Measurements from ENCODE around the gene GNG7.

The GNG7 gene

GRCh38 chr19:2639999-2640398, 62.5 kb downstream of the GNG7 start:
- no peak for DNase-seq

DNA sequence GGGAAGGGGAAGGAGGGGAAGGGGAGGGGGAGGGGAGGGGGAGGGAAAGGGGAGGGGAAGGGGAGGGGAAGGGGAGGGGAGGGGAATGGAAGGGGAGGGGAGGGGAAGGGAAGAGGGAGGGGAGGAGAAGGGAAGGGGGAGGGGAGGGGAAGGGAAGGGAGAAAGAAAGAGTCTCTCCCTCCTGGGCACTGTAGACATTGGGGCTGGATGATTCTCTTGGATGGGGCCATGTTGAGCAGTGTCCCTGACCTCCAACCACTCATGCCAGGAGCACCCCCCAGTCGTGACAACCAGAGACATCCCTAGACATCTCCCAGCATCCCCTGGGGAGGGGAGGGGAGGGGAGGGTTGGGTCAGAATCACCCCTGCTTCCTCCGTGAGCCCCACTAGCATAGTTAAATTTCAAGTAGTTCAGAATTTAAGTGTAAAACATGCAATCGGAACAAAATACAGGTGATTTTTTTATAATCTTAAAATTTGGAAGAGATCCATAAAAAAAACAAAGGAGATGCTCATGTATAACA, 64.0 kb downstream of the GNG7 start:
- no peak for DNase-seq

DNA sequence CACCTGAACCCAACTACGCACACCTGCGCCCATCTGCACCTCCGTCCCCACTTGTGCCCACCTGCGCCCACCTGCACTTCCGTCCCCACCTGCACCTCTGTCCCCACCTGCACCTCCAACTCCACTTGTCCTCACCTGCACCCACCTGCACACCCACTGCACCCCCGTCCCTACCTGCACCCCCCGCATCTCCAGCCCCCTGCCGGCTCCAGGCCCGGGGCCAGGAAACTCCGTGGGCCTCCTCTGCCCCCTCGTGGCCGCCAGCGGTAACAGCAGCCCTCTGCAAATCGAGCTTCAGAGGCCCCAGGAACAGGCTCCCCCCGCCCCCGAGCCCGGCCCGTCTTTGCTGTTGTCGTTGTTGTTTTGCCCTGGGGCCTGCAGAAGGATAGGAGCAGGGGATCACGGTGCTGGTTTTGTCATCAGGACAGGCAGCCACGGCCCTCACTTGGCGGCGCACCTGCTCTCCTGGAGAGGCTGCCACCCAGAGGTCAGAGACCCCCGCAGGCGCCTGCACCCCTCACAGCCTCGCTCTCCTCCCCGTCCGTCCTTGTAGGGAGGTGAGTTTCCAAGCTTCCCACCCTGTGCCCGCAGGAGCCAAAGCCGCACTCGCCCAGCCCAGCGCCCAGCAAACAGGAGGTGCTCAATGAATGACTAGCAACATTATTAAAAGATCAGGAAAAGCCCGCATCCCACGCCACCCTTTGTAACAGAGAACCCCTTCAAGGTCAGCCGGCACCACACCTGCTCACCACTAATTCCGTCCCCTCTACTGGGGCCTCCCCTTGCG, 65.4 kb downstream of the GNG7 start:
- DNase-seq: peak; percentile 83

- DNase-seq: no peak
Observed at GRCh38 chr19:2636141-2636896, 66.2 kb downstream of the GNG7 start.

DNA sequence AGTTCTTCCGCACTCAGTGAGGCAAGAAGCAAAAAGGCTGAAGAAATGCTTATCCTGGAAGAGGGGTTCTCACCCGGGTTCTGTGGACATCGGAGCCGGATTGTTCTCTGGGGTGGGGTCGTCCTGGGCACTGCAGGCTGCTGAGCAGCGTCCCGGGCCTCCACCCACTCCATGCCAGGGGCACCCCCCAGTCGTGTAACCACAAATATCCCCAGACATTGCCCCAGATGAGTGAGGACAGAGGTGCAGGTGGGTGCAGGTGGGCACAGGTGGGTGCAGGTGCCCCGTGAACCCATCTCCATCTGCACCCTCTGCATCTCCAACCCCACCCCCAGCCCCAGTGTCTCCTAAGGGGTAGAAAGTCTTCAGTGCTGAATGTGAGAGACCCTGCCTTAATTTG, 67.5 kb downstream of the GNG7 start:
- DNase-seq: no peak

DNA sequence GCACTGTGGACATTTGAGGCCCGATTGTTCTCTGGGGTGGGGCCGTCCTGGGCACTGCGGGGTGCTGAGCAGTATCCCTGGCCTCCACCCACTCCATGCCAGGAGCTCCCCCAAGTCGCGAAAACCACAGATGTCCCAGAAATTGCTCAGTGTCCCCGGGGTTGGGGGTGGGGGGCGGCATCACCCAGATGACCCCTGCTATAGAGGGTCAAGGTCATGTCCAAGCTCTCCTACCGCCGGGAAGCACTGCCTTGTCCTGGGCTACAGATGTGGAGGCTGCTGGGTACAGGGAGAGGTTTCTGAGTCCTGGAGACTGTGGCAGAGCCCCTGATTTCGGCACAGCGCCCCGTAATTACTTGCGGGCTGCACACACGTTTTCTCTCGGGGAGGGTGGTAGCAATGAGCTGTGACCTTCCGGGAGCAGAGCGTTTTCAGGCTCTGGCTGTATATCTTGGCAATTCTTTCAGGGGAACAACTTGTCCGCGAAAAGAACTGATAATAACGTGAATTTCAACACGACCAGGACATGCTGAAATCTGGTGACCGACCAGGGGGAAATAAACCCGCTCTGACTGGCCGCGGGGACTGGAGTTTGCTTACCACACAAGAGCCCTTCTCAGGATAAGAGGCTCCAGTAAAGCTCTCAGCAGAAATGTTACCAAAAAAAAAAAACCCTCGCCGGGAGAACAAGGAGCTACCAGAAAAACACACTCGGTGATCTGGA, 68.1 kb downstream of the GNG7 start:
- DNase-seq: no peak

GRCh38 chr19:2633693-2634075, 68.8 kb downstream of the GNG7 start:
- no peak for DNase-seq

- DNase-seq: no peak
Observed at GRCh38 chr19:2631213-2631821, 71.2 kb downstream of the GNG7 start.

DNA sequence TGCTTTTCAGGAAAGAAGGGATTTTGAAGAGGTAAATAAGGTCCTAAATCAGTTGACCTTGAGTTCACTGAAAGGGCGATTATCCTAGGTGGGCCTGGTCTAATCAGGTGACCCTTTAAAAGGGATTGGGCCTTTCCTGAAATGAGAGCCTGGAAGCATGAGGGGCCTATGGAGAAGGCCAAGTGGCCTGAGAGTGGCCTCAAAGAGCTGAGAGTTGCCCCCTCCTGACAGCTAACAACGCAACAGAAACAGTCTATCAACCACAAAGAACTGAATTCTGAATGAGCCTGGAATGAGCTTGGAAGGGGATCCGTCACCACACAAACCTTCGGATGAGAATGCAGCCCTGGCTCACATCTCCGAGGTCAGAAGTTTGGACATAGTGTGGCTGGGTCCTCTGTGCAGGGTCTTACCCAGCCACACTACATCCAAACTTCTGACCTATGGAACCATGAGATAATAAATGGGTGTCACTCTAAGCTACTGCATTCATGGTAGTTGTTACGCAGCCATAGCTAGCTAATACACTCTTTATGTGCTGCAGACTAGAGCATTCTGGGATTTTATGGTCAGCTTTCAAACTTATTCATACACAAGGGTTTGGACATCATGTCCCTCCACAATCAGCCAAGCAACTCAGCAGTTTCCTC, 72.0 kb downstream of the GNG7 start:
- no peak for DNase-seq

DNA sequence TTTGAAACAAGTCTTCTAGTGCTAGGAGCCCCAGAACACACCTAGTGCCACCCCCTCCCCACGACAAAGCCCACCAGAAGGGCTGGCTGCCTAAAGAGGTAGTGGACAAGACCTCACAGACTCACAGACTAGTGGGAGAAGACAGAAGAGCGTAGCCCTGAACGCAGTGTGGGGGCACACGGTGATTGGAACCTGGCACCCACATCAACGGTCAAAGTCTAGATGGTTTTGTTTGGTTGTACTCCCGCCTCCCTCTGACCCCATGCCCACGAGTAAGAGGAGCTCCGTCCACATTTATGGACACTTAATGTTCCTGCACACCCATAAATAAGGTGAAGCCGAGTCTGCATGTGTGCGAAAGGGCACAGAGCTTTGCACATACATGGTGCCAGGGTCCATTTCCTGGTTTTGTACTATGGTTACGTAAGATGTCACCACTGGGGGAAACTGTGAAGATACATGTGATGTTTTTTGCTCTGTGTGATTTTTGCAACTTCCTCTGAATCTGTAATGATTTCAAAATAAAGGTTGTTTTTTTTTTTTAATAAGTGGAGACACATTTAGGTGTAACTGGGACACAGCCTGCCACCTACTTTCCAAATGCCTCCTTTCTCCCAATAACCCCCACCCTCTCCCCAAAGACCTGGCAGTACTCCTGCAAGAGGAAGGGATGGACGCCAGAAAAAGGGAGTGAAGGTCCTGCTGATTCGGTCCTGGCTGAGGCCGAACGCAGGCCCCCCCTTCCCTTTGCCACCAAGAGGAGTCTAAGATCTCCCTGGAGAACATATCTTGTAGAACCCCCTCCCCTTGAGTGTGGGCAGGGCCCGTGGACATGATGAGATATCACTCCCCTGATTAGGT, 72.8 kb downstream of the GNG7 start:
- no peak for DNase-seq

- DNase-seq: no peak
Observed at GRCh38 chr19:2628597-2628996, 73.9 kb downstream of the GNG7 start.

DNA sequence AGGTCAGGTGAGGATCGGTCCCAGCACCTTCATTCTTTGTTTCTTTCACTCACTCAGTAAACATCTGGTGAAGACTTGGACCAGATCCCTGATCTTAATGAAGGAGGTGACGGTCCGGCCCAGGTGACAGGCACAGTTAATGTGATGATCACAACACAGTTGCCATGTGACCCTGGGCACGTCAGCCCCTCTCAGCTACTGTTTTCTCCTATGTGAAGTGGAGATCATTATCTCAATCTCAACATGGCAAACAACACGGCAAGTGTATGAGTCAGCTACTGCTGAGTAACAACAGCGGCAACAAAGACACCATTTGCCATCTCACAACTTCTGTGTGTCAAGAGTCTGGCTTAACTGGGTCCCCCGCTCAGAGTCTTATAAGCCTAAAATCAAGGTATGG, 74.6 kb downstream of the GNG7 start:
- peak; percentile 32 for DNase-seq

DNA sequence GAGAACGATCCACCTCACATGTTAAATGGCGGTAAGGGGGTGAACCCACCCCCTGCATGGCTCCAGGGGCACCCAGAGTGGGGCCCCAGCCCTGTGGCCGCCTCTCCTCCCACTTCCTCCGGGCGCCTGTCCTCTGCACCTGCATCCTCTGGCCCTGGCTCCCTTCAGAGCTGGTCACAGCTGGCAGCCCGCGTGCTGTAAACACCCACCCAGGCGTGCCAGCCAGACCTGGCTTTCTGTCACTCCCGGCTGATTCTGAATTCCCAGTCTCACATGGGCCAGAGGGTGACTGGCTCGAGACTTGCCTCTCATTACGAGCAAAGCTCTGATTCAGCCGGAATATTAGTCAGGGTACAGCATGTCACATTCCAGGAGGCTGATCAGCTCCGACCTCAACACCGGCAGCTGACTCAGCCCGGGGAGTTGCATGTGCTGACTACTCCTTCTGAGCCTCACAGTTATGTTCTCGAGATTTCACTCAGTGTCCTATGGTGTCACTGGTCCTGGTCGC, 75.1 kb downstream of the GNG7 start:
- DNase-seq: peak; percentile 58

- no peak for DNase-seq
Observed at GRCh38 chr19:2625434-2625833, 77.1 kb downstream of the GNG7 start.

DNA sequence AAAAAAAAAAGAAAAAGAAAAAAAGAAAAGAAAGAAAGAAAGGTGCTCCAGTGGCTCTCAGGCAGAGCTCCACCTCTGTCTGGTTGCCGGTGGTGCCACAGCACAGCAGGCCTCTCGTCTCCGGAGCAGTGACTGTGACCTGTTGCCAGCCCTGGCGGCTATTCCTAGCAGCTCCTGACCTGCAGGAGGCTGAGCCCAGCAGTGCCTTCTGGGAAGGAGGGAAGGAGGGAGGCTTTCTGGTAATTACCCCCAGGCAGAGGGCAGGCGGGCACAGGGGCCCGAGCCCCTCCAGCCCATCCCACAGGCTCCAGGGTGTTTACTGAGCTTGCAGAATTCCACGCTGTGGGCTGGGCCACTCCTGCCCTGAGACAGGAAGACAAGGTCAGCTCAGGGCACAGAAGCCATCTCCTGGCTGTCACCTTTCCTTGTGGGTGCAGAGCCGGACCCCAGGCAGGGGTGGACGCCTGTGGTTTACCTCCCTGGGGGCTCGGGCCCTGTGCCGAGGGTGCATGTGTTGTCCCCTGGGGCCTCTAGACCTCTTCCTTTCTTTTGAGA, 77.9 kb downstream of the GNG7 start:
- DNase-seq: no peak

GRCh38 chr19:2623798-2624197, 78.7 kb downstream of the GNG7 start:
- DNase-seq: no peak

- peak; percentile 27 for DNase-seq
Observed at GRCh38 chr19:2622371-2622961, 80.0 kb downstream of the GNG7 start.

DNA sequence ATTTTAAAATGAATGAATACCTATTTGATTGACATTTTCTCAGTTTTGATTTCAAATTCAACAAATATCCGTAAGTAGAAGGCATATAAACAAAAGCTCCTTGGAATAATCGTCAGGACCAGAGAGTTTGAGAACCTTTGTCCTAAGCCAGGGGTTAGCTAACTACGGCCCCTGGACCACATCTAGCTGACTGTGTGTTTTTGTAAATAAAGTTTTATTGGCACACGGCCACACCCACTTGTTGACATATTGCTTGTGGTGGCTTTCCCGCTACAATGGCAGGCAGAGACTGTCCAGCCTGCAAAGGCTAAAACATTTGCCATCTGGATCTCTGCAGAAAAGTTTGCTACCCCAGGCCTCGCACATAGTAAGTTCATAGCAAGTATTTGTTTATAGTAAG, 83.4 kb downstream of the GNG7 start:
- DNase-seq: no peak

GRCh38 chr19:2618611-2619010, 83.9 kb downstream of the GNG7 start:
- DNase-seq: peak; percentile 84

DNA sequence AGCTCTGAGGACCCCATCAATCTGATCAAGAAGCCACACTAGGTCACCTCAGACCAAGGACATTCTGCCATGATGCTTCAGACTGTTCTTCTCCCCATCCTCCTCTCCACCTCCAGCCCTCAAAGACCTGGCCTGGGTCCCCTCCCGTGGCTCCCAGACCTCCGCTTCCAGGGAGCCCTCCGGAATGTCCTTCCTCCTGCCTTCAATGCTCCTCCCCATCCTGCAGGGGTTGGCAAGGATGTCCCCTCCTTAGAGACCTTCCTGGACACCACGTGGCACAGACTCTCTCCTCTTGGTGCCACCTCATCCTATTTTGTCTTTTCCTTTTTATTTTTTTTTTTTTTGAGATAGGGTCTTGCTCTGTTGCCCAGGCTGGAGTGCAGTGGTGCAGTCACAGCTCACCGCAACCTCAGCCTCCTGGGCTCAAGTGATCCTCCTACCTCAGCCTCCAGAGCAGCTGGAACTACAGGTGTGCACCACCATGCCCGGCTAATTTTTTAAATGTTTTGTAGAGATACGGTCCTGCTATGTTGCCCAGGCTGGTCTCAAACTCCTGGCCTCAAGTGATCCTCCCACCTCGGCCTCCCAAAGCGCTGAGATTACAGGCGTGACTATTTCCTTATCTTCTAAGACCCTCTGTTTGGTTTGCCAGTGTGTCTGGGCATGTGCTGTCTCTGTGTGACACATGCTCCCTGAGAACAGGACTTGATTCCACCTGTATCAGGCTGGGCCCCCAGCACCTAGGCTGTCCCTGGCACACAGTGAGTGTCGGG, 84.9 kb downstream of the GNG7 start:
- no peak for DNase-seq
